ENCODE data around the gene NCKIPSD.

- TF ChIP-seq POLR2A (IDR thresholded peaks at IDR 0.05) (no peak), CTCF (IDR thresholded peaks at IDR 0.05) (no peak)
These were observed 41.8 kb upstream of the NCKIPSD start for GRCh38 chr3:48727511-48727910.

All from tibial nerve (tissue), 3 donors.